HG03025 (cell line): ENCODE measurements around the gene TTN.

Source experiments
- ATAC-seq: cut with Tn5 transposase; IDR thresholded peaks from one replicate; pipeline ENCODE4 v1.9.1; 2021; ENCODE audit warnings: mild to moderate bottlenecking, moderate library complexity; ENCODE audit not compliant: unreplicated experiment, low FRiP score

Gene TTN

DNA sequence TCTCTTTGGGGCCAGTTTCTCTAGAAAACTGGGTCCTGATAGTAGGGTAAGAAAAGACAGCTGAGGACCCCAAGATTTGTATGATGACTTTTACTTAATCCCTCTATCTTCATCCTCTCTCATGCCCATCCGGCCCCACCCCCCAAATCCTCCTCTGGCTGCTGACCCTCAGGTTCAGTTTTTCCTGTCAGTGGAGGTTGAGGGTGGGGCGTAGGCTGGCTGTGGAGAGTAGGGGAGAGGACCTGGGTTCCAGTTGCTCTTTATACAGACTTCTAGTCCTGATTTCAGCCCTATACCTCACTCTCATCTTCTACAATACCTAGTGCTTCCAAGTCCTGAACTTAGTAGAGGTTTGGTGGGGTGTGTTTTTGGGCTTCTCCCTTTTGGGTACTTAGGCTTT, 298.6 kb downstream of the TTN start:
- no peak for ATAC-seq

DNA sequence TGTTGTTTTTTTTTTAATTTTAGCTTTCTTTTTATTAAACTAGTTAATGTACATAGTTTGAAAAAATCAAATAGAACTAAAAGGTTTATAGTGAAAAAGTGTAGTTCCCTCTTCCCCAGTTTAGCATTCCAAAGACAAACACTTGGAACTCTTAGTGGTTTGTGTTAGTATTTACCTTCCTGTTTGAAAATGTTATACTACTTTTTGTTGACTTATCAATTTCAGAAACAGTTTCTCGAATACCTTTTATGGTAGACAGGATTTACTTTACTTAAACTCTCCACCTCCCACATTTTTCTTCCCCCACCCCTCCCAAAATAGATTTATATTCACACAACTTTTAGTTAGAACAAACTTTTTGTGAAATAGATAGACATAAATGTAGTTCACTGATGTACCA, 300.3 kb downstream of the TTN start:
- no peak for ATAC-seq

DNA sequence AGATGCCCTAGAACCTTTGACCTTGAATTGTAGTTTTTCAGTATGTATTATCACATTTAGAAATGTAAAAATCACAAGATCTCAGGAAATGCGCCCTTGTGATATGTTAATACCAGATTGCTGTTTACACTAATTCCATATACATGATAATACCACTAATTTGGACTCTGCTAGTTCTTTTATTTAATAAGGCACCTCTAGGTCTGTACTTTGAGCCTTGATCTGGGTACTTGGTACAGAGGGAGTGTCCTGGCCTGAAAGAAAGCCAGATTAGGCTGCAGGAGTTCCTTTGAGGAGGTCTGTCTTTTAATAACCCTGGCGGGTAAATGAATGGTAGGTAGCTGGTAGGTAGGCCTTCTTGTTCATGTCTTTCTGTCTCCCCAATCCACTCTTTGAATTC, 300.7 kb downstream of the TTN start:
- no peak for ATAC-seq

DNA sequence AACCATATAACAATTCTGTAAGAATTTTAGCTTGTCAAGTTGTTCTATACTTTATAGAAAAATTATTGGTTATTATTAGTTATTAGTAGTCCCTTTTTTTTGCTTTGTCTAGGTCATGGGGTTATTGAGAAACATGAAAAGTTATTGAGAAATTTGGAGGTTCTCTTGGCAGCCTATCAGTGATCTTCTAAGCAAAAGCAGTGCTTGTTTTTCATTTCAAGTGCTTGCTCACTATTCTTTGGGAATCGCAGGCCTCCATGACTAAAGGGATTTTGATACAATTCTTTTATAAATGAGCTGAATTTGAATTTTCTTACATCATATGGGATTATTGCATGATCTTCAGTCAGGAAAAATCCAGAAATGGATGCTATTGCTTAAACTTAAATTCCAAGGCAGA, 301.1 kb downstream of the TTN start:
- ATAC-seq = no peak

DNA sequence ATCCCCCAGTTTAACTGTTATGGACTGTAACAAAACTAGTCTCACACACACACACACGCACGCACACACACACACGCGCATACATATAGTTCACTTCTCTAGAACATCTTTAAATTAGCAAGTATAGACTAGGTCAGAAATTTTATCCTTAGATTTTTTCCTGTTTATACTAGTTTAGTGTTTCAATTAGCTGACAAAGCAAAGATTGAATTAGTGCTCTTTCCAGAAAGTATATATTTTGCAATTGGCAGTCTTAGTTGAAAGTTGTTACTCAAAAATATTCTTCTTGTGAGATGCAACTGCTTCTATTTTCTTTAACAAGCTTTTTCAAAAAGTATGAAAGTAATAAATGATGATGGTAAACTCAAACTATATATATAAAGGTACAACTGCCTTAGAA, 304.5 kb downstream of the TTN start:
- ATAC-seq = no peak

DNA sequence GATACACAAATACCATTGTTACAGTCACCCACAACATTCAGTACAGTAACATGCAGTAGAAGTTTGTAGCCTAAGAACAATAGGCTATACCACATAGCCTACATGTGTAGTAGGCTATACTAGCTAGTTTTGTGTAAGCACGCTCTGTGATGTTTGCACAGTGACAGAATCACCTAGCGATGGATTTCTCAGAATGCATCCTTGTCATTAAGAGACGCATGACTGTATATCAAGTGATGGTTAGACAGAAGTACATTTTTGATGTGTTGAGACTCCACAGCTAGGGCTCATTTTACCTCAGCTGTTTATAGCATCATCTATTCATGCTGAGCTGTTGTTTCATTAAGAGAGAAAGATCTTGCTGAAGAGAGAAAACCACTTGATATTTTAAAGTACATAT, 307.6 kb downstream of the TTN start:
- no peak for ATAC-seq

DNA sequence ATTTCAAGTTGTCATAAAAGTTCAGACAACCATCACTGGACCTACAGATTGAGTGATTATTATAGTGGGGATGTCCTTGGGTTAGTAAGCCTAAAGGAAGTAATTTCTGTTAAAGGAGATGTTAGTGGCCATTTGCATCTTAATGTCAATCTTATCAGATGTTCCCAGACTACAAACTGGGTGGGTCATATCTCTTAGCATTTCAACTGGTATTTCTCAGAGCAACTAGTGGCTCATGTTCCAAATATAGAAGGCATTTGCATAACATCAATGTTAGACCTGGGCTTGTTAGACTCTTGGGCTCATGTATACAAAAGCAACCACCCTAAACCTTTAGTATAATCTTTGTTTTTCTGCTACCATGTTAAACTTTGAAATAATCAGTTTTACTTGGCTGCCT, 309.1 kb downstream of the TTN start:
- no peak for ATAC-seq

DNA sequence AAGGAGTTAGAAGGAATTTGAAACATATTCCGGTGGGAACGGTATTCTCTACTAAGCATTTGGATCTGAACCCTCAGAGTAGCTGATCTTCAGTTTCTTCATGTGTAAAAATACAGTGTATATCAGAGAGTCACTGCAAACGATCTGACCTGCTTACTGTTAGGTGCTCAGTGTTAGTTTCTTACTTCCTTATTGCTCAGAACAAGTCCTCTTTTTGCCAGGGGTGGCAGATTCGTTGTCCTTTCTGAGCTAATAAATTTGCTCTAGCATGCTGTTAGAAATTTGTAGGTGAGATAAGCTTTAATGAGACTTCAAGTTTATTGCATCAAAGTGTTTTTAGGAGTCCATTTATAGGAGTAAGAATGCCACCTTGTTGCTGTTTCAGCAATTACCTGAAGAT, 311.2 kb downstream of the TTN start:
- ATAC-seq = no peak

DNA sequence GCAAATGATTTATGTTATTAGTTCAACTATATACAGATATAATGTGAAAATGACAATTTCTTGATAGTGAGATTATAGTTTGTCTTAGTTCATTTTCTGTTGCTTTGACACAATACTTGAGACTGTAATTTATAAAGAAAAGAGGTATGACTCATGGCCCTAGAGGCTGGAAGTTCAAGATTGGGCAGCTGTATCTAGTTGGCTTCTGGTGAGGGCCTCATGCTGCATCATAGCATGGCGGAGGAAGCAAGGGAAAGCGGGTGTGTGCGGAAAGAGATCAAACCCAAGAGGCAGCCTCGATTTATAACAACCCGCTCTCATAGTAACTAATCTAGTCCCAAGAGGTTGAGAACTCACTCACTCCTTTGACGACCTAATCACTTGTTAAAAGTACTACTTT, 315.6 kb downstream of the TTN start:
- no peak for ATAC-seq

DNA sequence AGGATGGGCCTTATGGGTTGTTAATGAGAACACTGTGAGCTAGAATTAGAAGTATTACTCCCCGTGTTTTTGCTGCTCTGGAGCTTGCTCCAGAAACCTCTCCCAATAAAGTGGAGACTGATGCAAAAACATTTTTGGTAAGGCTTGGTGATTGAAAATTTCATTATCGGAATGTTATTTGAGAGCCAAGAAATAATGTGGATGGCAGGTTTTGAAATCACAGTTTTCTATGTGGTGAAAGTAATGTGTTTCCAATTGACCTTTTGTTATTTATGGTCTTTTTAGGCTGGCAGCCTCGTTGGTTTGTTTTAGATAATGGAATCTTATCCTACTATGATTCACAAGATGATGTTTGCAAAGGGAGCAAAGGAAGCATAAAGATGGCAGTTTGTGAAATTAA, 321.9 kb downstream of the TTN start:
- no peak for ATAC-seq

DNA sequence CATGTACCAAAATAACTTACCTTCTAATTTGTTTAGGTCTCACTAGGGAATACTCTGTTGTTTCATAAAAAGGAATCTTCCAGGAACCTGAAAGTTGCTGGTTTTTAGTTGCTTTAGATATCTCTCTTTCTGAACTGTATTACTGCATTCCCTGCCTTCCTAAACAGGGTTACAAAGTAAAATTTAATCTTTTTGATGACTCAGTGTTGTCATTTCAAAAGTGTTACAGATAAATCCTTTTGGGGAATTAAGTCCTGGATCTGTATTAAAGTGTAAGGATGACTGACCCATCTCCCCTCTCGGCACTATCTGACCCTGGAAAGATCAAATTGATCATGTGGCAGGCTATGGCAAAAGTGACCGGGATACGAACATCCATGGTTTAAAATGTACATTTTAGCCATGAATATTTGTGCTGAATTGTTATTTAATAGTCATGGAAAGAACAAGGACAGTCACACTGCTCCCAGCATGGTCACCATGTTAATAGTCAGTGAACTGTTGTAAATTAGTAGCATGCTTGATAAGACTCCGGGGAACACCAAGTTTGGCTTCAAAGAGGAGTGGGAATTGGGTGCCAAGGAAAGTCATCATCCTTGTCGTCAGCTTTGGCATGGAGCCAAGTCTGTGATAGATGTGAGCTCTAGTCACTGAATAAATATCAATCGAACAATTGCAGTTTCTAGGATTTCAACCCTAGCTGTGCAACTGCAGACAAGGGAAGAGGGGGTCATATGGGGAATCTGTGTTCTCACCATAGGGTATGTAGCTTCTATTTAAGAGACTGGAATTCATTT, 322.8 kb downstream of the TTN start:
- ATAC-seq = no peak

DNA sequence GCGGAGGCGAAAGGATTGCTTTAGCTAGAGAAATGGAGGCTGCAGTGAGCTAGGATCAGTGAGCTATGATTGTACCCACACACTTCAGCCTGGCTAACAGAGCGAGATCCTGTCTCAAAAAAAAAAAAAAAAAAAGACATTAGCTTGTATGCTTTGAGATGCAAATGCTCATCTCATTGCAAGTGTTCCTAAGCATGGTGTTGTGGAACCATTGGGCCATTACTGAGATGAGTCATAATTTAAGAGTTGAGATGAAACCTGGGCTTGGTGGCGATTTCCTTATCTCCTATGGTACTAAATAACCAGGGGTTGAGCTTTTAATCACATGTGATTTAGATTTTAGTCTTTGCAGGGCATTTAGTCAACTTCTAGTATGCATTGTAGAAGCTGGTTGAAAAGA, 324.8 kb downstream of the TTN start:
- peak; percentile 17 for ATAC-seq

DNA sequence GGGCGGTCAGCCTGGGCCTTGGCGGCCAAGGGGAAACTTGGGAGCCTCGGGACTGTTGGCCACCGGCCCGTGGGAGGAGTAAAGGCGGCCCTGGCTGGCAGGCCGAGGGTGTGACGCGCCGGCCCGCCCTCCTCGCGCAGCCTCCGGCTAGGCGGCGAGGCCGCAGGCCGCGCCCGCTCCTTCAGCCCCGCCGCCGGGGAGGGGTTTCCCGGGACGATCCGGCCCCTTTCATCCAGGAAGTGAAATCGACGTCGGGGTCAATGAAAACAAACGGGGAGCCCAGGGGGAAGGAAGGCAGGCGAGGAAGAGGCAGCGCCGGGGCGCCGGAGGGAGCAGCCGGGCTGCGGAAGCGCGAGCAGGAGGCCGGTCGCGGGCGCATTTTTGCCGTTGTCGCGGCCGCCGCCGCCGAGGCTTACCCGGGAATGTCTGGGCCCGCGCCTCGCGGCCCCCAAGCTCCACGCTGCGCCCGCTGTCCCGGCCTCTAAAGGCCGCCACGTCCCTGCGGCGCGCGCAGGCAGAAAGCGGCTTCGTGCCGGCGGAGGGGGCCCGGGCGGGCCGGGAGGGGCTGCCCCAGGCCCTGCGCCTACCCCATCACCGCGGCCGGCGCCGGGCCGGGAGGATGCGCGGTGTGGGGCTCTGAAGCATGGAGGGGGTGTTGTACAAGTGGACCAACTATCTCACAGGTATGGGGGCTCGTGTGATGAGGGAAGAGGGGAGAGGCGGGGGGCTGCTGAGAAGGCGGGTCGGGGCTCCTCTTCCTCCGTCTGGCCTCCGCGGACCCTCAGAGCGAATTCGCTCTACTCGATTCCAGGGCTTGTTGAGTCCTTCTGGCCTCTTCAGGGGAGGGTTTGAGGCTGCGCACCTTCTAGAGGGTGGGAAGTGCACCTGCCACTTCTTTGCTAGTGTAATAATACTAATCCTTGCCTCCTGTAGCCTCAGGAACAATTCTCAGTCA, 326.7 kb downstream of the TTN start, which contains the start of gene PLEKHA3:
Gene PLEKHA3, plus strand, starts transcription at position 231 of the 955 bp plus-strand sequence. Its CDS starts 413 bp downstream, at position 644.
- peak; percentile 65 for ATAC-seq

DNA sequence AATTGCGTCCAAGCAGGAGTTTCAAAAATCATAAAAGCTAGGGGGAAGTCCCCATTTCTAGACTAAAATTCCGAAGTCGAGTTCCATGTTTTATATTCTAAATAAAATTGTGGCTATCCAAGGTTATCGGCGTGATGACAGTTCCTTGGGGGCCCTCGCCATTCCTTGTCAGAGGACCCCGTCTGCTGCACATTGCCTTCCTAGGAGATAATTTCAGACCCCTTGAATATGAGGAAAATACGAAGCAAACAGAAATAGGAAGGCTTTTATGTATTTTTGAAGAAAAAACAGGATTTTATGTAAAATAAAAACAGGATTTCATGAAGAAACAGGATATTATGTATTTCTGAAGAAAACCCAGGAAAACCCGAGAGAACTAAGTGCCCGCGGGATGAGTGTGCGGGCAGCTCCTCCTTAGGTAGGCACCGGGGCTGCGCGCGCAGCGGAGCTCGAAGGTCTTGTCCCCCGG, 327.4 kb downstream of the TTN start:
- ATAC-seq = no peak

DNA sequence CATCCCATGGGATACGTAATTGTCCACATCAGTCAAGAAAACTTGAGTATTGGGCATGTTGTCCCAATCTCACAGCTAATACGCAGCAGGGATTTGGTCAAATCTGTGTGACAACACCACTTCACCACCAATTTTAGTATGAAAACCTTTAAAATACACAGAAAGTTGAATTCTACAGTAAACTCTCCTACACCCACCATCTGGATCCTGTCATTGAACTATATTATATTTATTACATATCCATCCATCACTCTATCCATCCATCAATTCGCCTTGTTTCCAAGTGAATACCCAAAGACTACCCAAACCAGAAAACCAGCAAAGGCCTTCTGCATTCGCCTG, 328.0 kb downstream of the TTN start:
- ATAC-seq = no peak

DNA sequence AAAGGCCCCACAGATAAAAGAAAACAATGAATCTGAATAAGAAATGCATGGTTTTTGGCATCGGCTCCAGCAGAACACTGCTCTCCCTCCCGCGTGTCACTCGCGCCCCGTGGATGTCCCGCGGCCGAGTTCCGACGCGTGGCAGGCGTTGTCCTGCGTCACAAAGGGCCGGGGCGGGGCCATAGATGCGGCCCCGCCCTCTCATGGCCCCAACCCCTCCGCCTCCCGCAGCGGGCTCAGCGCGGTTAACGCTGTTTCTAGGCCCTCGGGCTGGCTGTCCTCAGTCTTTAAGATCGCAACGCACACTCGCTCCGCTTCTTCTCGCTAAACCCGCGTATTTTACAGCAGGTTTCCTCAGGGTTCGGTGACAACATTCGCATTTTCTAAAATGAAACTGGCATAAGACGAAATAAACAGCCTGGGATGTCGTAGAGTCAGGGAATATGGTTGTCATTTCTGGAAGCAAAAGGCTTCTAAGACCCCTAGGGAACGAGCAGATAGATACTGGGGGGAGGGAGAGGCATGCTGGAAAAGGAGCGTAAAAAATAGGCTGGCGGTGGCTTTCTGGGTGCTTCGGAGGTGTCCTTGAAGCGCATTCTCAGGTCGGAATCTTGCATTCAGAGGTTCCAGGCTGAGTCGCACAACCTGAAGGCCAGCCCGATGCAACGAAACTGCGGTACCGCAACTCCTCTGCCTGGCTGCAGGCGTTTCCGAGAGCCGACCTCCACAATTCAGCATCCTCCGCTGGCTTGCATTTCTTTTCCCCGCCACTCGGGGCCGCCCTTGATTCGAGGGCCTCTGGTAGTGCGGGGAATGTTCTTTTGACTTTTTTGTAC, 328.6 kb downstream of the TTN start, which contains the start of gene FKBP7:
Gene FKBP7, minus strand, starts transcription at position 162 of the 836 bp plus-strand sequence. Its CDS starts 101 bp downstream, at position 61.
- peak; percentile 39 for ATAC-seq

DNA sequence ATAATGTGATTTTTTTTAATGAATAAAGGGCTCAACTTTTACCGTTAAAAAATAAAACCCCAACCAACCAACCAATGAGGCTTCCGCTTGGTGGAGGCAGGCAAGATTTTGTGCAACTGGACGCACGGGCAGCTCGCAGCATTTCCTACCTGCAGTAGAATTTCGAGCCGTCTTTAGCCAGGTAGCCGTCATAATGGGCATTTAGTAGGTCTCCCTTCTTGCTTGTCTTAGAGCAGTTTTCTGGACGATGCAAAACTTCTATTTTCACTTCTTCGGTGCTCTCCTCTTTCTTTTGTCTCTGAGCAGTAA, 329.1 kb downstream of the TTN start:
- peak; percentile 3 for ATAC-seq

DNA sequence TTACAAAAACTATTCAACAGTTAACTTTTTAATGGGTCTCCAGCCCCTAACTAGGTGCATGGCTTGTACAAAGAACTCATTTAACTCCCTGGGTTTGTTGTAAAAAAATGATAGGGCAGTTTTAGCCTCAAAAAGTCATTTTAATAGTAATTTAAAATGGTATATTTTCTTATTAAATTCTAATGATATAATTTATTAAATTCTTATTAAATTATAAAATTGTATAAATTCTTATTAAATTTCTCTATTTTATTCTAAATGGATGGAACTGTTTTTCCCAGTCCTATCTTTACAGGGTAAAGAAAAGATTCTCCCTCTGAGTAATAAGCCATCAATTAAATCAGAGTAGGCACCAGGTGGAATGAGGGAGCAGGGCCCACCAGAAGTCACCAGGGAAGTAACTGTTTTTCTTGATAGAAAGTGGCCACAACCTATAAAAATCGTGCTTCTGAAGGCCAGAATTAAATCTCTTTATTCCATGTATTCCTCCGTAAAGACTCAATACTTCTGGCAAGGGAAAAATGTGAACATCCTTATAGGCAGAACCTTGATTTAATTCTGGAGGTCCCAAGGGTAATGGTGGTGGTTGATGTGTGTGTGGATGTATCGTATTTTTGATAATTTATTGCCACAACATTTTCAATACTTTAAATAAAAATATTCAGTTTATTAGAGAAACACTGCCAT, 329.6 kb downstream of the TTN start:
- no peak for ATAC-seq

DNA sequence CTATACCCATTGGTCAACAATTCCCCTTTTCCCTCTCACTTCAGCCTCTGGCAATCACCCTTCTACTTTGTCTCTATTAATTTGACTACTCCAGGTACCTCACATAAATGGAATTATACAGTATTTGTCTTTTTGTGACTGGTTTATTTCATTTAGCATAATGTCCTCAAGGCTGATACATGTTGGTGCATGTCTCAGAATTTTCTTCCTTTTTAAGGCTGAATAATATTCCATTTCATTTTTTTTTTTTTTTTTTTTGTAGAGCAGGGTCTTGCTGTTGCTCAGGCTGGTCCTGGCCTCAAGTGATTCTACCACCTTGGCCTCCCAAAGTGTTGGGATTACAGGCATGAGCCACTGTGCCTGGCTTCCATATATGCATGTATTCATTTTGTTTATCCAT, 330.7 kb downstream of the TTN start:
- no peak for ATAC-seq
